ENCODE results near the gene PRAMEF27.
"Not testable (repeated sequence)": the region's sequence is repeated elsewhere in the genome, so short reads cannot be mapped to it uniquely, and the experiment has no call there.

Gene PRAMEF27

DNA sequence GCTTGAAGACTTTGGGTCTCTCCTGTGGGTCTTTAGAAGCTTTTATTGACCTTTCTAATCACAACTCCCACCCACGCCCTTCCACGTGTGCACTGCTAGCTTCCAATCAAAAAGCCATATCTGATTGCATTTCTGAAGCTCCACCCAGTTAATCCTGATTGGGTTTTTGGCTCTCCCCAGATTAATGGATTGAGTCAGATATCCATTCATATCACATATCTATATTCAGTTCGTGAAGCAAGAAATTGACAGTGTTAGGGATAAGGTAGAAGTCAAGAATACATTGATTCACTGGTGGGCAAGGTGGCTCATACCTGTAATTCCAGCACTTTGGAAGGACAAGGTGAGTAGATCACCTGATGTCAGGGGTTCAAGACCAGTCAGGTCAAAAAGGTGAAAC lies at the start of gene PRAMEF27:
TSS of gene PRAMEF27 (minus strand) at position 101 of the 400 bp plus-strand sequence. CDS start 2,916 bp downstream, outside the sequence.
- not testable (repeated sequence) for H3K9ac ChIP-seq (ENCODE audit: low read length); H3K27ac ChIP-seq (ENCODE audit: low read depth, low read length); H3K4me3 ChIP-seq (ENCODE audit: low read length); H3K27me3 ChIP-seq (ENCODE audit: control insufficient read depth, insufficient read depth, low read length); H3K4me1 ChIP-seq (ENCODE audit: control insufficient read depth, insufficient read depth, low read length); H3K36me3 ChIP-seq (ENCODE audit: control insufficient read depth, insufficient read depth, low read length)

DNA sequence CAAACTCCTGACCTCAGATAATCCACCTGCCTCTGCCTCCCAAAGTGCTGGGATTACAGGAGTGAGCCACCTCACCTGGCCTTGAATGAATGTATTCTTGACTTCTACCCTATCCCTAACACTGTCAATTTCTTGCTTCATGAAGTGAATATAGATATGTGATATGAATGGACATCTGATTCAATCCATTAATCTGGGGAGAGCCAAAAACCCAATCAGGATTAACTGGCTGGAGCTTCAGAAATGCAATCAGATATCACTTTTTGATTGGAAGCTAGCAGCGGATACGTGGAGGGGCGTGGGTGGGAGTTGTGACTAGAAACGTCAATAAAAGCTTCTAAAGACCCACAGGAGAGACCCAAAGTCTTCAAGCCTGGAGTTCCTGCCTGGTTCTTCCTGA lies 14.1 kb upstream of the PRAMEF27 start, which contains the start of gene PRAMEF25:
TSS of gene PRAMEF25 (plus strand) at position 301 of the 400 bp plus-strand sequence. CDS start 2,920 bp downstream, outside the sequence.
- H3K4me1 ChIP-seq (ENCODE audit: control insufficient read depth, insufficient read depth, low read length); H3K27ac ChIP-seq (ENCODE audit: low read depth, low read length); H3K9ac ChIP-seq (ENCODE audit: low read length); H3K36me3 ChIP-seq (ENCODE audit: control insufficient read depth, insufficient read depth, low read length); H3K27me3 ChIP-seq (ENCODE audit: control insufficient read depth, insufficient read depth, low read length); H3K4me3 ChIP-seq (ENCODE audit: low read length): not testable (repeated sequence)

DNA sequence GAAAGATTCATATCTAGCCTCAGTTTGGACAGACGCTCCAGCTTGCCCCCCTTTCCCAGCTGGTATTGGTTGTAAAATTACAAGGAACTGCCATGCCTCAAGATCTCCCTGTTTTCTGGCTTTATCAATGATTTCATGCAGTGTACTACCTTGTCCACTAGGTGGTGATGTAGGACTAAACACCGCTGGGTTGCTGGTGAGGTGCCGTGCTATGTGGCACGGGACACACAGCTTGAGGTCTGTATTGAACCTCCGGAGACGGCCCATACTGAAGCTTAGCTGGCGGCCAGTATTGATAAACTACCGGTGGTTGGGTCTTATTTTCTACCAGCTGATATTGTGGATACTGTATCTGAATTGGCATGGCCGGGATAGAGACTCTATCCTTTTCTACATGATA lies 36.5 kb downstream of the PRAMEF27 start:
- H3K4me3 ChIP-seq (ENCODE audit: low read length); H3K27ac ChIP-seq (ENCODE audit: low read depth, low read length): not testable (repeated sequence)

DNA sequence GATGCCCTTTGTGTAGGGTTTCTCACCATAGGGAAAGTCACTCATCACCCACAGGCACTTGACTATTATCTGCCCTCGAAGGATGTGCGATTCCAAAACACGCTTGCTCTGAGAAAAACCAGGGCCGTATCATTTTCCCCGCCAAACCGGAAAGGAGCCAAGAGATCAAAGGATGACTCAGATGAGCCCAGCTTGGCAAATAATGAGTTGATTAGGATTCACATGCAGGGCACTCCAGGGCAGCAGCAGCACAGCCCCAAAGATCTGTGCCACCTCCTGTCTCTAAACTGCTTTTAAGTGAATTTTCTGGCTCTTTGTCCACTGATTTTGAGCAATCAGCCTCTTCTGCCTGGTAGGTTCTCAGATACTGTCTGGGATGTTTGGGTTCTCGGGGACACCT lies 44.4 kb downstream of the PRAMEF27 start:
- H3K4me1 ChIP-seq (ENCODE audit: control insufficient read depth, insufficient read depth, low read length); H3K36me3 ChIP-seq (ENCODE audit: control insufficient read depth, insufficient read depth, low read length); H3K4me3 ChIP-seq (ENCODE audit: low read length); H3K27ac ChIP-seq (ENCODE audit: low read depth, low read length); H3K27me3 ChIP-seq (ENCODE audit: control insufficient read depth, insufficient read depth, low read length); H3K9ac ChIP-seq (ENCODE audit: low read length): not testable (repeated sequence)

More for the DNA sequence above, 36.5 kb downstream of the PRAMEF27 start:
- H3K27me3 ChIP-seq (ENCODE audit: control insufficient read depth, insufficient read depth, low read length); H3K4me1 ChIP-seq (ENCODE audit: control insufficient read depth, insufficient read depth, low read length); H3K36me3 ChIP-seq (ENCODE audit: control insufficient read depth, insufficient read depth, low read length); H3K9ac ChIP-seq (ENCODE audit: low read length): not testable (repeated sequence)

DNA sequence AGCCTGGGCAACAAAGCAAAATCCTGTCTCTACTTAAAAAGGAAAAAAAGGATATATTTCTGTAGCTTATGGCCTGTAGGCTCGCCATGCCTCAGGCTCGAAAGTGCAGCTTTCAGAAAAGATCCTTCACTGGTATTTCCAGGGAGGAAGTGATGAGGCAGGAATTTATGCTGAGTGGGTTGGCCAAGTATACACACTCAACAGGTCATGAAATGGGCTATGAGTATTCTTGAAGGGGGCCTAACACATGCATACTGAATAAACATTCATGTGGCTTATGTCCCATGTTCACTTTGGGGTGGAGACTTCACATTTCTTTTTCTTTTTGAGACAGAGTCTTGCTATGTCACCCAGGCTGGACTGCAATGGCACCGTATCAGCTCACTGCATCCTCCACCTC lies 47.0 kb downstream of the PRAMEF27 start:
- H3K4me1 ChIP-seq (ENCODE audit: control insufficient read depth, insufficient read depth, low read length); H3K9ac ChIP-seq (ENCODE audit: low read length); H3K4me3 ChIP-seq (ENCODE audit: low read length); H3K36me3 ChIP-seq (ENCODE audit: control insufficient read depth, insufficient read depth, low read length); H3K27me3 ChIP-seq (ENCODE audit: control insufficient read depth, insufficient read depth, low read length); H3K27ac ChIP-seq (ENCODE audit: low read depth, low read length): not testable (repeated sequence)

DNA sequence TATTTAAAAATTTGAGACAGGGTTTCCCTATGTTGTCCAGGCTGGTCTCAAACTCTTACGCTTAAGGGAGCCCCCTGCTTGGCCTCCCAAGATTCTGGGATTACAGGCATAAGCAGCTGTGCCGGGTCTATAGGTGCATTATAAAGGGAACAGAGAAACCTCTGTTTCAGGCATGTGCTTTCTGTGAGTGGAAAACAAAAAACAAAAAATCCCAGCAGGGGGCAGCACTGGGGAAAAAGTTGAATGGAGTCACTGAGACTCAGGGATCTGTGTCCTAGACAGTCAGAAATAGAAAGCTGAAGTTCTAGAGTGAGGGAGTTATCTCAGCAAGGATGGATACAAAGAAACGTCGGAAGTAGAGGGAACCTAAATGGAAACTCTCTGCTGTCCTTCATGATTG lies 50.6 kb downstream of the PRAMEF27 start:
- not testable (repeated sequence) for H3K27me3 ChIP-seq (ENCODE audit: control insufficient read depth, insufficient read depth, low read length); H3K9ac ChIP-seq (ENCODE audit: low read length); H3K4me3 ChIP-seq (ENCODE audit: low read length); H3K4me1 ChIP-seq (ENCODE audit: control insufficient read depth, insufficient read depth, low read length); H3K36me3 ChIP-seq (ENCODE audit: control insufficient read depth, insufficient read depth, low read length); H3K27ac ChIP-seq (ENCODE audit: low read depth, low read length)
